Muscle layer of colon (tissue), 2 donors: ENCODE results near the gene RCBTB2.

Source experiments
- H3K27ac ChIP-seq: one replicate; pipeline ENCODE4 v1.7.0; 2013; ENCODE audit warnings: low read depth, mild to moderate bottlenecking, low read length, moderate library complexity
- H3K27me3 ChIP-seq, 2 donors: one replicate each; pipeline ENCODE4 v1.7.0; 2013; ENCODE audit warnings: low read length in 2 of 2, mild to moderate bottlenecking in 2 of 2; ENCODE audit not compliant: insufficient read depth in 2 of 2, control insufficient read depth in 1 of 2
- H3K36me3 ChIP-seq: one replicate; pipeline ENCODE4 v1.7.0; 2013; ENCODE audit warnings: mild to moderate bottlenecking, low read length; ENCODE audit not compliant: insufficient read depth
- H3K4me1 ChIP-seq: one replicate; pipeline ENCODE4 v1.7.0; 2013; ENCODE audit warnings: mild to moderate bottlenecking, low read length; ENCODE audit not compliant: insufficient read depth
- H3K4me3 ChIP-seq, 2 donors: one replicate each; pipeline ENCODE4 v1.7.0; 2013; ENCODE audit warnings: low read length in 2 of 2, low read depth in 1 of 2, mild to moderate bottlenecking in 1 of 2, moderate library complexity in 1 of 2
- H3K9ac ChIP-seq: one replicate; pipeline ENCODE4 v1.7.0; 2013; ENCODE audit warnings: low read length
- H3K9me3 ChIP-seq: one replicate; pipeline ENCODE4 v1.7.0; 2013; ENCODE audit warnings: mild to moderate bottlenecking, low read length
- donor health status: abdominal sarcoma.
- donor health status: Adenocarcinoma of cecum.

The RCBTB2 gene

DNA sequence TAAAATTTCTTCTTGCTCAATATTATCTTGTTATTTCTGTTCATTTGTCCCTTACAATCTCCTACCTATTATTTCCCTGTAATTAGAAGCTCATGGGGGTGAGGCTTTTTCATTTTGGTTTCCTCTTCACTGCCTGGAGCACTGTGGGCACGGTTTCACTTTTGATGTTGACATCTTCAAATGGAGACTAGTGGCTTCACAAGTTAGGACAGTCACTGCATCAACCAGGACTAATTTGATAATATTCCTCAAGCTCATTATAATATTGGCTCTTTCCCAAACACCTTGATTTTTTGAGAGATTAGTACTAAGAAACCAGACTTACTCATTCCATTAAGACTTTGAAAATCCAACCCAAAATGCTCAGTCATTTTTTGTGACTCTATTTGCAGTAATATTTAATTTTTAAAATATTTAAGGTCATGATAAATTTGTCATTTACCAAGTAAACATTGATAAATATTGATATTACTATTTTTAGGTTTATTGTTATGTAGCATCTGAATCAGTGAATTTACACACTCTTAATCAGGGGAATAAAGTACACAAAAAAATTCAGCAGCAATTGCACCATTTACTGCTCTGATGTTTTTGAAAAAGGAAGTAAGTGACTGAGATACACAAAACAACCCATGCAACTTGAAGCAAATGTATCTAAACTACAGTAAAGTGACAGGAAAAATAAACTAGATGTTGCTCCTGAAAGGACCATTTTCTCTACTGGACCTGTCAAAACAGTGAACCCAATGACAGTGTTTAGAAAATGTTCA lies 28.8 kb upstream of the RCBTB2 start:
- no peak overlapping the region for H3K27ac ChIP-seq

DNA sequence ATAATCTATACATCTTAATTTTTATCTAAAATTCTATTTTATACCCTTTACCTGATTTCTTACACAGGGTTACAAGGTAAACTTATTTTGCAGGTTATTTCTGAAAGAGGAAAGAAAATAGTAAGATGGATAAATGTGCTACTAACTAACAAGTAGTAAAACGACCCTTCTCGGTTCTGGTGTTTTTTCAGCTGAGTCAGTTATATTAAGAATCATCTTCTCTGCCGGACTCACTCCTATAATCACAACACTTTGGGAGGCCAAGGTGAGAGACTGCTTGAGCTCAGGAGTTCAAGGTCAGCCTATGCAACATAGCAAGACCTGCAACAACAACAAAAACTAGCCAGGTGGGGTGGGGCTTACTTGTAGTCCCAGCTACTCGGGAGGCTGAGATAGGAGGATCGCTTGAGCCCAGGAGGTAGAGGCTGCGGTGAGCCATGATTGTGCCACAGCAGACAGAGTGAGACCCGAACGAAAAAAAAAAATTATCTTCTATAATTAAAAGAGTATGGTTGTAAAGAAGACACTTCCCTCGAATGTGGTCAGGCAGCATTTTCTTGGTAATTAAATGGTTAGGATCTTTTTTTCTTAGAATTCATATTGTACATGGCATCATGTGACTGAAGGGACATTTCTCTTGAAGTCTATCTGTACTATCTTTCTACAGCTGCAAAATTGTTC lies 27.9 kb upstream of the RCBTB2 start:
- no peak overlapping the region for H3K4me3 ChIP-seq
- no peak overlapping the region for H3K27ac ChIP-seq
- H3K27me3 ChIP-seq: no peaks in the 10 kb centered on the region
- no peaks in the 10 kb centered on the region for H3K36me3 ChIP-seq
- no peak overlapping the region for H3K9ac ChIP-seq
- H3K9me3 ChIP-seq: no peaks in the 10 kb centered on the region
- H3K4me1 ChIP-seq: no peaks in the 10 kb centered on the region

More for the DNA sequence above, 28.8 kb upstream of the RCBTB2 start:
- Histone ChIP-seq H3K36me3 (no peaks in the 10 kb centered on the region), H3K4me3 (no peak overlapping the region), H3K9me3 (no peaks in the 10 kb centered on the region), H3K4me1 (no peaks in the 10 kb centered on the region), H3K27me3 (no peaks in the 10 kb centered on the region), H3K9ac (no peak overlapping the region)

DNA sequence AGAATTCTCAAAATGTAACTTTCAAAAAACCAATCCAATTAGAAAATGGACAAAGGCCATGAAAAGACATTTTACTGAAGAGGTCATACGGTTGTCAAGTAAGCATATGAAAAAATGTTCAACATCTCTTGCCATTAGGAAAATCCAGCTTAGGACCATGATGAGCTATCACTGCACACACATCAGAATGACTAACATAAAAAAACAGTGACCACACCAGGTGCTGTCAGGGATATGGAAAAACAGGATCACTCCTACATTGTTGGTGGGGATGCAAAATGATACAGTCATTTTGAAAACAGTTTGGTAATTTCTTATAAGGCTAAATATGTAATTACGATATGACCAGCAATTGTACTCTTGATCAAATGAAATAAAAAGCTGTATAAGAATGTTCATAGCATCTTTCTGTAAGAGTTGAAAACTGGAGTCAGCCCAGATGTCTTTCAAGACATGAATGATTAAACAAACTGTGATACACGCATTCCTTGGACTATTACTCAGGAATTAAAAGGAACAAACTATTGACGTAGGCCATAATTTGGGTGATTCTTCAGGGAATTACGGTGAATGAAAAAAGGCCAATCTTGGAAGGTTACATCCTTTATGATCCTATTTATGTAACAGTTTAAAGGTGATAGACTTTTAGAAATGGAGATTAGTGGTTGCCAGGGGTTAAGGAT lies 26.9 kb upstream of the RCBTB2 start:
- Histone ChIP-seq H3K9ac (no peak overlapping the region), H3K4me1 (no peaks in the 10 kb centered on the region), H3K9me3 (no peaks in the 10 kb centered on the region), H3K36me3 (no peaks in the 10 kb centered on the region), H3K27me3 (no peaks in the 10 kb centered on the region), H3K4me3 (no peak overlapping the region), H3K27ac (no peak overlapping the region)

DNA sequence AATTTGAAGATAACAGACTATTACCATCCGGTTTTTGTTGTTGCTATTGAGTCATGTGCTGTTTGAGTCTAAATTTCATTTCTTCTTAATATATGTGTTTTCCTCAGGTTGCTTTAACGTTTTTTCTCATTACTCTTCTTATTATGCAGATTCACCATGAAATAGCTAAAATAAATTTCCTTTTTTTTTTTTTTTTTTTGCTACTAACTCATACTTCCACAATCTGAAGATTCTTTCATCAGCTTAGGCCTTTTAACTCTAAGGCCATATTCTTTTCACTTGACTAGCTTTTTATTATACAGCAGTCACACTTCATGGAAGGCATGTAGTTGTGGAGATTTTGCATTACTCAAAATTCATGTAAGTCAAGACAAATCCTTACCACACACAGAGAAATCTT lies 23.9 kb upstream of the RCBTB2 start:
- Histone ChIP-seq H3K9me3 (no peaks in the 10 kb centered on the region), H3K9ac (no peak overlapping the region), H3K27ac (no peak overlapping the region), H3K36me3 (no peaks in the 10 kb centered on the region), H3K27me3 (no peaks in the 10 kb centered on the region), H3K4me1 (no peaks in the 10 kb centered on the region), H3K4me3 (no peak overlapping the region)

DNA sequence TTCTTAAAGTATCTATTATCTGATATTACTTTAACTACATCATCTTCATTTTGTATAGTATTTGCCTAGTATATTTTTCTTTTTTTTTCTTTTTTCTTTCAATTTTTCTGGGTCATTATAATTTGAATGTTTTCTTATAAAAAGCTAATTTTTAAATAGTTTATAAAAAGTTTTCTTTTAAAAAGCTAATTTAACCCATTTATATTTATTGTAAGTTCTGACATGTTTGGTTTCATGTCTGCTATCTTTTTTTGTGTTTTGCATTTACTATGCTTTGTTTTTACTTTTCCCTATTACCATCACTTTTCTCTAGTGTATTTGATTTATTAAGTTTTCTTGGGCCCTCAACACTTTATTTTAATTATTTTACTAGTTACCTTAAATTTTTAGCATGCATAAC lies 22.6 kb upstream of the RCBTB2 start:
- Histone ChIP-seq H3K27me3 (no peaks in the 10 kb centered on the region), H3K9ac (no peak overlapping the region), H3K9me3 (no peaks in the 10 kb centered on the region), H3K27ac (no peak overlapping the region), H3K36me3 (no peaks in the 10 kb centered on the region), H3K4me3 (no peak overlapping the region), H3K4me1 (no peaks in the 10 kb centered on the region)

DNA sequence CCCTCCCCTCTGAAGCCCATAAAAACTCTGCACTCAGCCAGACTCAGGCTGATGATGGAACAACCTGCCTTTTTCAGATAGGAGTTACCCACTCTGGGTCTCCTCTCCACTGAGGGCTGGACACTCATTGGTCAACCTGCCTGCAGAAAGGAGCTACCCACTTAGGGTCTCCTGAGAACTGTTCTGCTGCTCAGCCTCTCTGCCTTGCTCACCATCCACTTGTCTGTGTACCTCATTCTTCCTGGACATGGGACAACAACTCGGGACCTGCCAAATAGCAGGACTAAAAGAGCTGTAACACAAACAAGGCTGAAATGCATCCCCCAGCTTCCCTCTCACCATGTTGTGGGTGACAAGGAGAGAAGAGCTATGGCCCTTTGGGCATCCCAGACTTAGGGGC lies 18.4 kb upstream of the RCBTB2 start:
- H3K9ac ChIP-seq: no peak overlapping the region
- no peak overlapping the region for H3K4me3 ChIP-seq
- no peaks in the 10 kb centered on the region for H3K27me3 ChIP-seq
- no peak overlapping the region for H3K27ac ChIP-seq
- no peaks in the 10 kb centered on the region for H3K4me1 ChIP-seq
- no peaks in the 10 kb centered on the region for H3K36me3 ChIP-seq
- no peaks in the 10 kb centered on the region for H3K9me3 ChIP-seq

DNA sequence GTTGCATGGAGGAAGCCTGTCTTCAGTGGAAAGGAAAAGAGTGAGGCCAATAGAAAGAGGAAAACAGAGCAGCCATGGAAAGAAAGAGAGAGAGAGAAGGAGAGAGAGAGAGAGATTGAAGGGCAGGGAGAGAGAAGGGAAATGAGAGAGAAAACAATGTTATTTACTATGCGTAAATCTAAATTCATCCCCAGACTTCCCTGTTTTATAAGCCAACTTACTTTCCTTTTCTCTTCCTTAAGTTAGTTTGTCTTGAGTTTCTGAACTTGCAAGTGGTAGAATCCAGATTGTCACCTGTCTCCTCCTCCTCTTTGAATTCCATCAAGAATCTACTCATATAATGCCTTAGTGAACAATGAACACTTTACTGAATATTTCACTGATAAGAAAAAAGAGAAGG lies 16.8 kb upstream of the RCBTB2 start:
- Histone ChIP-seq H3K36me3 (no peaks in the 10 kb centered on the region), H3K9me3 (no peaks in the 10 kb centered on the region), H3K4me1 (no peaks in the 10 kb centered on the region), H3K9ac (no peak overlapping the region), H3K4me3 (no peak overlapping the region), H3K27me3 (no peaks in the 10 kb centered on the region), H3K27ac (no peak overlapping the region)

DNA sequence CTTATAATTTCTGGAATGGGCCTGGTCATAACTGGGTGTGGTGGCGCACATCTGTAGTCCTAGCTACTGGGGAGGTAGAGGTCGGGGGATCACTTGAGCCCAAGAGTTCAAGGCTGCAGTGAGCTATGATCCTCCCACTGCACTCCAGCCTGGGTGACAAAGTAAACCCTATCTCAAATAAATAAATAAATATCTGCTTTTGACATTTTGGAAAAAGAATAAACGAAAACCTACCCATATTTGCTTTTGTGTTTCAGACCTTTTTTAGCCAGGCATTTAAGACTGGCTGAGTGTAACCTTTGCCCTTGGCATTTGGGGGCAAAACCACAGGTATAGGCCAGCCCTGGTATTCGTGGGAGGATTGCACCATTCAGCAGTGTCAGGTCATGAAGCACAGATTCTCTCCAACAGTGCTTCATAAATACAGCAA lies 14.8 kb upstream of the RCBTB2 start:
- Histone ChIP-seq H3K4me1 (peaks cover 2% of the 10 kb centered on the region), H3K4me3 (no peak overlapping the region), H3K9me3 (no peaks in the 10 kb centered on the region), H3K36me3 (no peaks in the 10 kb centered on the region), H3K27me3 (no peaks in the 10 kb centered on the region), H3K27ac (no peak overlapping the region), H3K9ac (no peak overlapping the region)

DNA sequence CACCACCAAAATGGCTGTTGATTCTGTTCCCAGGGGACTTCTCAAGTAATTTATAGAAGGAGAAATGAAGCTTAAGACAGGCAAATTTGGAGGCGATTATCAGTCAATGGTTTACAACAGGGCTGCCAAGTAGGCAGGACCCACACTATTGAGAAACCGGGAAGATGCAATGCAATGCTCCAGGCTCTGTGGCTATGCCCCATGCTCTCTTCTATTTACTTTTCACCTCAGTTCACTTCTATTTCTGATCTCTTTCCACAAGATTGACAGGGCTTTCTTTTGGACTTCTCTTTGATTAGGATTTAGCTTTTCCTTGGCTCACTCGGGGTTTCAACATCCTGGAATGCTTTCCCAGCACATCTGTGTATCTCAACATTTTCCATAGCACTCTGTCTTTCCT lies 12.7 kb upstream of the RCBTB2 start:
- no peaks in the 10 kb centered on the region for H3K9me3 ChIP-seq

DNA sequence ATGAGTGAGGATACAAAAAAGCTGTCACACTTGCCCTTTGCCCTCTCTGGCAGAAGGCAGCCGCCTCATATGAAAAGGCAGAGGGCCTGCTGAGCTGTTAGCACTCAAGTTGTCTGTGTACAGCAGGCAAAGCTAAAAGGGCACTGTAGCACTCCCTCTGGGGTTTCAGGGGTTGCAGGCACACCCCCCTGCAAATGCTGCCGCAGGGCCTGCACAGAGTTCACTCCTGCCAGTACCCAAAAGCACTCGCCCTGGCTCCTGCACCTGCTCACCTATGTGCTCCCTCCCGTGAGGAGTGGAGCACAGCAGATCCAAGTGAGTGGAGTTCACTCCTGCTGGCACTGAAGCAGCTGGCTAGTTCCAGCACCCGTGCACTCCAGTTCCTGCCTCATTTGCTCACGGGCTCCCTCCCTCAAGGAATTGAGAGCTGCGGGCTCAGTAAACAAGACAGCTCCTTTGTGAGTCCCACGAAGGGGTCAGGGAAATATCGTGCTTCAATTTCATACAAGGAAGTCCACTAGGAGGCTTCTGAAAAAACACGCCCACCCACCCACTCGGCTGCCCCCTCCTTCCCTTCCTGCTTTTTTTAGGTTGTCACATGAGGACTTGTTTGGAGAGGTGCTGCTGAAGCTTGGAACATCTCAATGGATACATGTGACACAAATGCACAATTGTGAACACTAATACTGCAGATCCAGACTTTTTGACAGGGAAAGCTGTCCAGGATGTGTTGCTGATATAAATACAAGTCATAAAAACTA lies 9.9 kb upstream of the RCBTB2 start:
- H3K4me3 ChIP-seq: peak overlapping the region in 1 of 2 donors; percentile 6

More for the DNA sequence above, 12.7 kb upstream of the RCBTB2 start:
- Histone ChIP-seq H3K4me1 (peaks cover 9% of the 10 kb centered on the region), H3K9ac (no peak overlapping the region), H3K4me3 (no peak overlapping the region), H3K27me3 (no peaks in the 10 kb centered on the region), H3K27ac (no peak overlapping the region), H3K36me3 (no peaks in the 10 kb centered on the region)

DNA sequence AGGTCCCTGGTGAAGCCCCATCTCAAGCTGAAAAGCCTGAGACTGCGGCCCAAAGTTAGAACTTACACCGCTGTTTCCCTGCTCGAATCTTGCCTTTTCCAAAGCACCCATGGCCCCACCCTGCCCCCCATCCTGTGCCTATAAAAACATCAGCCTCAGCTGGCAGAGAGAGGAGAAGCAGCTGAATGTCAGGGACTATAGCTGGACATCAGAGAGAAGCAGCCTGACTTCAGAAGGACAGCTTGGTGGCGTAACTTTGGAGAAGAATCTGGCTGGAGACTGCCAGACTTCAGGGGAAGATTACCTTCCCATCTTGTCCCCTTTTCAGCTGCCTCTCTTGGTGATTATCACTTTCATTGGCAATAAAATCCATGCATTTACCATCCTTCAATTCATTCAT lies 9.3 kb upstream of the RCBTB2 start:
- H3K27me3 ChIP-seq: no peaks in the 10 kb centered on the region
- H3K36me3 ChIP-seq: no peaks in the 10 kb centered on the region
- H3K27ac ChIP-seq: peak overlapping the region; percentile 14
- H3K9ac ChIP-seq: no peak overlapping the region
- H3K9me3 ChIP-seq: no peaks in the 10 kb centered on the region
- H3K4me3 ChIP-seq: peak overlapping the region in 1 of 2 donors; percentile 6
- H3K4me1 ChIP-seq: peaks cover 9% of the 10 kb centered on the region

More for the DNA sequence above, 9.9 kb upstream of the RCBTB2 start:
- Histone ChIP-seq H3K36me3 (no peaks in the 10 kb centered on the region), H3K27ac (peak overlapping the region; percentile 14), H3K4me1 (peaks cover 9% of the 10 kb centered on the region), H3K27me3 (no peaks in the 10 kb centered on the region), H3K9me3 (no peaks in the 10 kb centered on the region), H3K9ac (no peak overlapping the region)
